ENCODE measurements around the gene RTF1. TPM values are rescaled to one million over a fixed set of nuclear protein-coding genes. Genes with fewer than 3 reads are reported as not detected.
A peak's percentile ranks its signal among the peaks of the same experiment; 100 is the strongest.
"Not testable (repeated sequence)": the region's sequence is repeated elsewhere in the genome, so short reads cannot be mapped to it uniquely, and the experiment has no call there.

The RTF1 gene
- total RNA-seq (2014; rRNA removed; shearing (Covaris generic)) = 49.8 and 53.9 TPM in 2 replicates

DNA sequence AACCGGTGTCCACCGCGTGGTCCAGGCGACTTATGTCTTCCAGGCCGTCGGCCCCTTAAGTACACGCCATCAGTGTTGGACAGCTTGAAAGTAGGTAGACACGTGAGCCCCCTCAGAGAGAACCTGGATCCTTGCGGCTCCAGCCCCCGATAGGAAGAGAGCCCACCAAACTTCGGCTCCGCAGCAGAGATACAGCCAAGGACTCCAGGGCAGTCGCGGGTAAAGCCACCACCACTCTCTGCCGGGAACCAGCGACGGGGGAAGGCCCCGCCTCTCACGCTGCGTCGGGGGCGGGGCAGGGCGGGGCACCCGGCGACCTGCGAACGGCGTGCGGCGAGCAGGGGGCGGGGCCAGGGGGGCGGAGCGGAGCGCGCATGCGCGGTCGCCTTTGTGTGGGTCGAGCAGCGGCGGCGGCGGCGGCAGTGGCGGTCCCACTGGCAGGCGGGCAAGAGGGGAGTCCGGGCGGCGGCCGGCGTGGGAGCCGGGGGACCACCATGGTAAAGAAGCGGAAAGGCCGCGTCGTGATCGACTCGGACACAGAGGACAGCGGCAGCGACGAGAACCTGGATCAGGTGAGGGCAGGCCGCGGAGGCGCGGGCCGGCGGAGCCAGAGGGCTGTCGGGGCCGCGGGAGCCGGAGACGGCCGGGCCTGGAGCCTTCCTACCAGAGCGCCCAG, at the start of gene RTF1:
Gene RTF1, plus strand, starts transcription at position 354 of the 676 bp plus-strand sequence. Its CDS starts 21 bp downstream, at position 375.
- H3K27me3 ChIP-seq = no peaks in the 10 kb centered on the region

GRCh38 chr15:41367418-41367817, 49.5 kb upstream of the RTF1 start:
- Histone ChIP-seq H3K9me3 (replicated peaks) (no peaks in the 10 kb centered on the region), H3K27me3 (no peaks in the 10 kb centered on the region)

More for the DNA sequence above, at the start of gene RTF1:
- no peaks in the 10 kb centered on the region for H3K4me1 ChIP-seq
- H3K27ac ChIP-seq = peak within 1 kb of the TSS; percentile 63
- H3K4me3 ChIP-seq = peak within 1 kb of the TSS; percentile 95
- DNase-seq = peak; percentile 93 to 94
- no peaks in the 10 kb centered on the region for H3K9me3 ChIP-seq (replicated peaks)
- no peaks in the 10 kb centered on the region for H3K36me3 ChIP-seq

GRCh38 chr15:41377978-41378377, 38.9 kb upstream of the RTF1 start:
- Histone ChIP-seq H3K27ac (no peak overlapping the region), H3K36me3 (peaks cover 82% of the 10 kb centered on the region), H3K4me3 (no peak overlapping the region)

More at GRCh38 chr15:41367418-41367817, 49.5 kb upstream of the RTF1 start:
- H3K36me3 ChIP-seq = peaks cover 96% of the 10 kb centered on the region
- no peaks in the 10 kb centered on the region for H3K4me1 ChIP-seq
- peak in 1 of 2 experiments; percentile 16 for DNase-seq
- no peak overlapping the region for H3K27ac ChIP-seq
- no peak overlapping the region for H3K4me3 ChIP-seq

GRCh38 chr15:41383974-41384749, 32.7 kb upstream of the RTF1 start:
- not testable (repeated sequence) for H3K4me1 ChIP-seq; H3K4me3 ChIP-seq; H3K9me3 ChIP-seq (replicated peaks); H3K27ac ChIP-seq; H3K27me3 ChIP-seq; DNase-seq
- H3K36me3 ChIP-seq = peaks cover 30% of the 10 kb centered on the region

More at GRCh38 chr15:41377978-41378377, 38.9 kb upstream of the RTF1 start:
- H3K9me3 ChIP-seq (replicated peaks) = peaks cover 3% of the 10 kb centered on the region; the same call in 1 of the 2 replicates
- no peaks in the 10 kb centered on the region for H3K27me3 ChIP-seq
- no peaks in the 10 kb centered on the region for H3K4me1 ChIP-seq
- DNase-seq = no peak

- no peaks in the 10 kb centered on the region for H3K4me1 ChIP-seq
- no peaks in the 10 kb centered on the region for H3K27me3 ChIP-seq
- no peaks in the 10 kb centered on the region for H3K9me3 ChIP-seq (replicated peaks)
- DNase-seq = no peak
- H3K36me3 ChIP-seq = peaks cover 5% of the 10 kb centered on the region; the same call in 1 of the 2 replicates
- H3K4me3 ChIP-seq = no peak overlapping the region
- H3K27ac ChIP-seq = no peak overlapping the region
Observed at GRCh38 chr15:41387646-41388045, 29.2 kb upstream of the RTF1 start.

- no peak for DNase-seq
- Histone ChIP-seq H3K36me3 (peaks cover 6% of the 10 kb centered on the region; the same call in 1 of the 2 replicates), H3K9me3 (replicated peaks) (no peaks in the 10 kb centered on the region), H3K4me1 (no peaks in the 10 kb centered on the region), H3K4me3 (no peak overlapping the region), H3K27ac (no peak overlapping the region), H3K27me3 (no peaks in the 10 kb centered on the region)
Observed at GRCh38 chr15:41392659-41393058, 24.2 kb upstream of the RTF1 start.

GRCh38 chr15:41394924-41395323, 22.0 kb upstream of the RTF1 start:
- Histone ChIP-seq H3K4me1 (no peaks in the 10 kb centered on the region), H3K4me3 (no peak overlapping the region), H3K27me3 (no peaks in the 10 kb centered on the region), H3K27ac (no peak overlapping the region), H3K9me3 (replicated peaks) (no peaks in the 10 kb centered on the region), H3K36me3 (peaks cover 6% of the 10 kb centered on the region; the same call in 1 of the 2 replicates)
- no peak for DNase-seq

DNA sequence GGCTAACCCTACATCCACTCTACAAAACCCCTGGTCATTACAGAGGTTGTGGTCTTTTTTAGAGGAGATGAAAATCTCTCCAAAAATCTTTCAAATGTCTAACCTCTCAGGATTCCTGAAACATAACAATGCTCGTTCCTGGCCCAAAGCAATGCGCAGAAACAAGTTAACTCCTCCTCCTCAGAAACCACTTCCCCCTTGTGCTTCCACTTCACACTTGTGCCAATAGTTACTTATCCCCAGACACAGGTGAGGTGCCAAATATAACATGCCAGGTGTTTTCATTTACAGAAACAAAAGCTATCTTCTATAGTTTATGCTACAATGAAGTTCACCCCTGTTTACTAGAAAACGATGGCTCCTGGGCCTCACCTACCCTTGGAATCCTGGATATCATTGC, 20.8 kb upstream of the RTF1 start:
- Histone ChIP-seq H3K27ac (no peak overlapping the region), H3K4me3 (no peak overlapping the region), H3K4me1 (no peaks in the 10 kb centered on the region), H3K27me3 (no peaks in the 10 kb centered on the region), H3K9me3 (replicated peaks) (no peaks in the 10 kb centered on the region), H3K36me3 (peaks cover 6% of the 10 kb centered on the region; the same call in 1 of the 2 replicates)
- DNase-seq = no peak

DNA sequence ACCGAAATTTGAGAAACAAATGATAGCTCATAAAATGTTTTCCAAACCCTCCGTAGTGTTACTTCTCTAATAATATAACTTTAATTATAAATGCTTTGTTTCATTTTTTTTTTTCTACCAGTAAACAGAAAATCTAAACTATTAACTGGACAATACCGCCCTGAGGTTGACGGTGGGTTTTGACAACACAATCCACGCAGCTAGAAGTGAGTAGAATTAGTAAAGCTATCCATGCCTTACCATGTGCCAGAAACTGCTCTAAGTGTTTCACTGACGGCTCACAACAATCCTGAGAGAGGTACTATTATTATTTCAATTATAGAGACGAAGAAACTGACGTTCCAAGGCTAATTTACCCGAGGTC, 15.0 kb upstream of the RTF1 start:
- Histone ChIP-seq H3K36me3 (no peaks in the 10 kb centered on the region), H3K4me1 (no peaks in the 10 kb centered on the region), H3K9me3 (replicated peaks) (no peaks in the 10 kb centered on the region), H3K27ac (peak overlapping the region; percentile 45), H3K27me3 (no peaks in the 10 kb centered on the region), H3K4me3 (peak overlapping the region; percentile 85)
- DNase-seq = no peak

GRCh38 chr15:41407341-41407740, 9.6 kb upstream of the RTF1 start:
- Histone ChIP-seq H3K27ac (no peak overlapping the region), H3K9me3 (replicated peaks) (no peaks in the 10 kb centered on the region), H3K4me1 (no peaks in the 10 kb centered on the region), H3K4me3 (no peak overlapping the region), H3K36me3 (no peaks in the 10 kb centered on the region), H3K27me3 (no peaks in the 10 kb centered on the region)
- DNase-seq = no peak

- no peaks in the 10 kb centered on the region for H3K36me3 ChIP-seq
- H3K27ac ChIP-seq = no peak overlapping the region
- peak; percentile 9 to 35 for DNase-seq
- no peaks in the 10 kb centered on the region for H3K4me1 ChIP-seq
- H3K27me3 ChIP-seq = no peaks in the 10 kb centered on the region
- no peaks in the 10 kb centered on the region for H3K9me3 ChIP-seq (replicated peaks)
- no peak overlapping the region for H3K4me3 ChIP-seq
Observed at GRCh38 chr15:41408234-41408641, 8.7 kb upstream of the RTF1 start.

DNA sequence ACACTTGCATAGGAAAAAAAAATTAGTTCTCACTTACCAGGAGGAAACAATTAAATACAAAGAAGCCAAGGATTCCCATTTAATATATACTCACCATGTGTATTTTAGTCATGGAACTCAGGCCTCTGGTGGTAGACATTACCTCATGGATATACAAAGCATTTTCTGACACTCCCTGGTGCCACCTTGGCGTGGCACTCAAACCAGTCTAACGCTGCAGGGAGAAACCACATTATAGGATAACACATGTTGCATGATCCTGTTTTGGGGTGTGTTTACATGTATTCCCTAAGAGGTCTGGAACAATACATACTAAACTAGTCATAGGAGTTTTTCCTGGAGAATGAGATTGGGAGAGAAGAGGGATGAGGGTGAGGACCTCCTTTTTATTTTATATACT, 5.9 kb upstream of the RTF1 start:
- Histone ChIP-seq H3K27me3 (no peaks in the 10 kb centered on the region), H3K36me3 (no peaks in the 10 kb centered on the region), H3K4me1 (no peaks in the 10 kb centered on the region), H3K9me3 (replicated peaks) (no peaks in the 10 kb centered on the region), H3K27ac (no peak overlapping the region), H3K4me3 (no peak overlapping the region)
- no peak for DNase-seq

- no peak overlapping the region for H3K27ac ChIP-seq
- no peak for DNase-seq
- no peaks in the 10 kb centered on the region for H3K27me3 ChIP-seq
- H3K4me3 ChIP-seq = no peak overlapping the region
- H3K4me1 ChIP-seq = no peaks in the 10 kb centered on the region
- H3K36me3 ChIP-seq = no peaks in the 10 kb centered on the region
- no peaks in the 10 kb centered on the region for H3K9me3 ChIP-seq (replicated peaks)
Observed at GRCh38 chr15:41411441-41411840, 5.5 kb upstream of the RTF1 start.

GRCh38 chr15:41416128-41416741, 660 bp upstream of the RTF1 start:
- H3K36me3 ChIP-seq = no peaks in the 10 kb centered on the region
- no peak for DNase-seq
- peak overlapping the region; percentile 95 for H3K4me3 ChIP-seq
- no peaks in the 10 kb centered on the region for H3K4me1 ChIP-seq
- H3K9me3 ChIP-seq (replicated peaks) = no peaks in the 10 kb centered on the region
- H3K27ac ChIP-seq = peak overlapping the region; percentile 33; the same call in 1 of the 2 replicates
- H3K27me3 ChIP-seq = no peaks in the 10 kb centered on the region
